IMR-90 (cell line): ENCODE data around the gene NPSR1.

Experiments used
- BHLHE40 ChIP-seq: fragments of 150-350 bp; IDR thresholded peaks from 2 replicates; pipeline ENCODE4 v1.6.1; 2016; ENCODE audit warnings: mild to moderate bottlenecking, low read depth, low read length
- CEBPB ChIP-seq: IDR thresholded peaks from 2 replicates; pipeline ENCODE4 v1.6.1; 2012; ENCODE audit warnings: low read depth, low read length, improper control_type of control experiment
- MAFK ChIP-seq: IDR thresholded peaks from 2 replicates; pipeline ENCODE4 v1.6.1; 2012; ENCODE audit warnings: low read depth, low read length, improper control_type of control experiment
- MAZ ChIP-seq: IDR thresholded peaks from 2 replicates; pipeline ENCODE4 v1.6.1; 2012; ENCODE audit warnings: low read depth, mild to moderate bottlenecking, low read length, improper control_type of control experiment, moderate library complexity, borderline replicate concordance
- POLR2A ChIP-seq: IDR thresholded peaks from 2 replicates; pipeline ENCODE4 v1.6.1; 2012; ENCODE audit warnings: mild to moderate bottlenecking, low read depth, low read length
- TF ChIP-seq, protein P1 (sequence below): conservative IDR thresholded peaks from 2 replicates; pipeline ENCODE4 v1.5.1; 2012; ENCODE audit warnings: mild to moderate bottlenecking, low read depth, low read length, improper control_type of control experiment
- TF ChIP-seq, protein P2 (sequence below): fragments of 150-350 bp; IDR thresholded peaks from 2 replicates; pipeline ENCODE4 v1.6.1; 2017; ENCODE audit warnings: mild to moderate bottlenecking, antibody characterized with exemption, low read length, low read depth
- TF ChIP-seq, protein P3 (sequence below): fragments of 150-350 bp; IDR thresholded peaks from 2 replicates; pipeline ENCODE4 v1.6.1; 2016; ENCODE audit warnings: low read depth, mild to moderate bottlenecking, low read length, moderate library complexity, borderline replicate concordance

DNA sequence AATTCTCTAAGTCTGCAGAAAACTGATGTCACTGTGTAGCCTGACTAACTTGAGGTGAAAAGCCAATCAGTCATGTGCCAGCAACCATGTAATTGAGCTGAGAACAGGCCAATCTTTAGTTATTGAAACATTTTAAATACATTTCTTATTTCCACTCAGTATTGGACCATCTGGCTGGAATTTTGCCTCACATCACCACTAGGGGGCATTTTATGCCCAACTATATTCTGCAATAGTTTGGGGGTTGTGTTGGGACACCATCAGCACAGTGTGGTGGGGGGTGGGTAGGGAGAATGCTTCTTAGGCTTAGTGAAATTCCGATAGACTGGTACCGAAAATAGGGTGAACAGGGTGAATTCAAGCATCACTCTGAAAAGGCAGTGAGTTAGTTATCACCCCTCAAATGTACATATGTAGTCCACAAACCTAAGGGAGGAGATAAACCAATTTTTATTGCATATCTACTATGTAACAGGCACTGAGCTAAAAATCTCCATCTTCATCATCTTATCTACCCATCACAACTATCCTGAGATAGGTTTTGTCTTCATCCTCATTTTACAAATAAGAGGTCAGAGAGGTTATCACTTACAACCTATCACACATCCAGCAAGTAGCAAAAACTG is 17.8 kb downstream of the NPSR1 start:
- no peak for TF ChIP-seq MAZ
- TF ChIP-seq, protein P1, sequence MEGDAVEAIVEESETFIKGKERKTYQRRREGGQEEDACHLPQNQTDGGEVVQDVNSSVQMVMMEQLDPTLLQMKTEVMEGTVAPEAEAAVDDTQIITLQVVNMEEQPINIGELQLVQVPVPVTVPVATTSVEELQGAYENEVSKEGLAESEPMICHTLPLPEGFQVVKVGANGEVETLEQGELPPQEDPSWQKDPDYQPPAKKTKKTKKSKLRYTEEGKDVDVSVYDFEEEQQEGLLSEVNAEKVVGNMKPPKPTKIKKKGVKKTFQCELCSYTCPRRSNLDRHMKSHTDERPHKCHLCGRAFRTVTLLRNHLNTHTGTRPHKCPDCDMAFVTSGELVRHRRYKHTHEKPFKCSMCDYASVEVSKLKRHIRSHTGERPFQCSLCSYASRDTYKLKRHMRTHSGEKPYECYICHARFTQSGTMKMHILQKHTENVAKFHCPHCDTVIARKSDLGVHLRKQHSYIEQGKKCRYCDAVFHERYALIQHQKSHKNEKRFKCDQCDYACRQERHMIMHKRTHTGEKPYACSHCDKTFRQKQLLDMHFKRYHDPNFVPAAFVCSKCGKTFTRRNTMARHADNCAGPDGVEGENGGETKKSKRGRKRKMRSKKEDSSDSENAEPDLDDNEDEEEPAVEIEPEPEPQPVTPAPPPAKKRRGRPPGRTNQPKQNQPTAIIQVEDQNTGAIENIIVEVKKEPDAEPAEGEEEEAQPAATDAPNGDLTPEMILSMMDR, result peak; percentile 42
- no peak for TF ChIP-seq POLR2A
- no peak for TF ChIP-seq MAFK
- TF ChIP-seq, protein P2, sequence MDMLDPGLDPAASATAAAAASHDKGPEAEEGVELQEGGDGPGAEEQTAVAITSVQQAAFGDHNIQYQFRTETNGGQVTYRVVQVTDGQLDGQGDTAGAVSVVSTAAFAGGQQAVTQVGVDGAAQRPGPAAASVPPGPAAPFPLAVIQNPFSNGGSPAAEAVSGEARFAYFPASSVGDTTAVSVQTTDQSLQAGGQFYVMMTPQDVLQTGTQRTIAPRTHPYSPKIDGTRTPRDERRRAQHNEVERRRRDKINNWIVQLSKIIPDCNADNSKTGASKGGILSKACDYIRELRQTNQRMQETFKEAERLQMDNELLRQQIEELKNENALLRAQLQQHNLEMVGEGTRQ, result no peak
- TF ChIP-seq, protein P3, sequence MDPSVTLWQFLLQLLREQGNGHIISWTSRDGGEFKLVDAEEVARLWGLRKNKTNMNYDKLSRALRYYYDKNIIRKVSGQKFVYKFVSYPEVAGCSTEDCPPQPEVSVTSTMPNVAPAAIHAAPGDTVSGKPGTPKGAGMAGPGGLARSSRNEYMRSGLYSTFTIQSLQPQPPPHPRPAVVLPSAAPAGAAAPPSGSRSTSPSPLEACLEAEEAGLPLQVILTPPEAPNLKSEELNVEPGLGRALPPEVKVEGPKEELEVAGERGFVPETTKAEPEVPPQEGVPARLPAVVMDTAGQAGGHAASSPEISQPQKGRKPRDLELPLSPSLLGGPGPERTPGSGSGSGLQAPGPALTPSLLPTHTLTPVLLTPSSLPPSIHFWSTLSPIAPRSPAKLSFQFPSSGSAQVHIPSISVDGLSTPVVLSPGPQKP, result no peak
- no peak for TF ChIP-seq CEBPB
- no peak for TF ChIP-seq BHLHE40
